Brain microvascular endothelial cell (primary cell): ENCODE measurements around the gene A4GALT.
"Not testable (repeated sequence)": the region's sequence is repeated elsewhere in the genome, so short reads cannot be mapped to it uniquely, and the experiment has no call there.

Source experiments
- DNase-seq: peaks from one replicate; pipeline ENCODE4 v3.0.0-alpha.2; 2020
- H3K27ac ChIP-seq: fragments of 250-450 bp; sonication (Bioruptor Pico); 2 replicates; pipeline ENCODE4 v1.5.1; 2020; ENCODE audit warnings: mild to moderate bottlenecking, moderate library complexity
- H3K27me3 ChIP-seq: fragments of 250-450 bp; sonication (Bioruptor Pico); replicated peaks from 2 replicates; pipeline ENCODE4 v1.5.1; 2020; ENCODE audit warnings: mild to moderate bottlenecking
- H3K36me3 ChIP-seq: fragments of 250-450 bp; sonication (Bioruptor Pico); replicated peaks from 2 replicates; pipeline ENCODE4 v1.5.1; 2020; ENCODE audit warnings: mild to moderate bottlenecking
- H3K4me3 ChIP-seq: 2 replicates; pipeline ENCODE4 v1.5.1; 2011; ENCODE audit warnings: low read depth, mild to moderate bottlenecking, control low read depth, low read length, moderate library complexity
- in situ Hi-C: cut with HindIII; loops from 2 replicates; pipeline ENCODE4 v1.10.0; 2017; ENCODE audit warnings: low sequenced_read_pairs, low pct_ligation_motif_present
- TF ChIP-seq, protein P1 (sequence below): IDR thresholded peaks from 2 replicates; pipeline ENCODE4 v1.5.1; 2011; ENCODE audit warnings: low read depth, mild to moderate bottlenecking, moderate library complexity, low read length, control low read depth, inconsistent platforms; ENCODE audit errors: missing control alignments

Gene A4GALT

DNA sequence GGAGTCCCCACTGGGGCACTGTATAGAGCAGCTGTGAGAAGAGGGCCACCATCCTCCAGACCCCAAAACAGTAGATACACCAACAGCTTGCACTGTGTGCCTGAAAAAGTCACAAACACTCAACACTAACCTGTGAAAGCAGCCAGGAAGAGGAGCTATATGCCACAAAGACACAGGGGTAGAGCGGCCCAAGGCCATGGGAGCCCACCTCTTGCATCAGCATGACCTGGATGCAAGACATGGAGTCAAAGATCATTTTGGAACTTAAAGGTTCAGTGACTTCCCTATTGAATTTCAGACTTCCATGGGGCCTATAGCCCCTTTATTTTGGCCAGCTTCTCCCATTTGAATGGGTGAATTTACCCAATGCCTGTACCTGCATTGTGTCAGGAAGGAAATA lies 41.8 kb downstream of the A4GALT start:
- Histone ChIP-seq H3K4me3 (no peak overlapping the region), H3K27ac (no peak overlapping the region), H3K36me3 (no peaks in the 10 kb centered on the region), H3K27me3 (no peaks in the 10 kb centered on the region)
- TF ChIP-seq, protein P1, sequence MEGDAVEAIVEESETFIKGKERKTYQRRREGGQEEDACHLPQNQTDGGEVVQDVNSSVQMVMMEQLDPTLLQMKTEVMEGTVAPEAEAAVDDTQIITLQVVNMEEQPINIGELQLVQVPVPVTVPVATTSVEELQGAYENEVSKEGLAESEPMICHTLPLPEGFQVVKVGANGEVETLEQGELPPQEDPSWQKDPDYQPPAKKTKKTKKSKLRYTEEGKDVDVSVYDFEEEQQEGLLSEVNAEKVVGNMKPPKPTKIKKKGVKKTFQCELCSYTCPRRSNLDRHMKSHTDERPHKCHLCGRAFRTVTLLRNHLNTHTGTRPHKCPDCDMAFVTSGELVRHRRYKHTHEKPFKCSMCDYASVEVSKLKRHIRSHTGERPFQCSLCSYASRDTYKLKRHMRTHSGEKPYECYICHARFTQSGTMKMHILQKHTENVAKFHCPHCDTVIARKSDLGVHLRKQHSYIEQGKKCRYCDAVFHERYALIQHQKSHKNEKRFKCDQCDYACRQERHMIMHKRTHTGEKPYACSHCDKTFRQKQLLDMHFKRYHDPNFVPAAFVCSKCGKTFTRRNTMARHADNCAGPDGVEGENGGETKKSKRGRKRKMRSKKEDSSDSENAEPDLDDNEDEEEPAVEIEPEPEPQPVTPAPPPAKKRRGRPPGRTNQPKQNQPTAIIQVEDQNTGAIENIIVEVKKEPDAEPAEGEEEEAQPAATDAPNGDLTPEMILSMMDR, result no peak
- DNase-seq, result no peak
- in situ Hi-C loops, result no loop called here

DNA sequence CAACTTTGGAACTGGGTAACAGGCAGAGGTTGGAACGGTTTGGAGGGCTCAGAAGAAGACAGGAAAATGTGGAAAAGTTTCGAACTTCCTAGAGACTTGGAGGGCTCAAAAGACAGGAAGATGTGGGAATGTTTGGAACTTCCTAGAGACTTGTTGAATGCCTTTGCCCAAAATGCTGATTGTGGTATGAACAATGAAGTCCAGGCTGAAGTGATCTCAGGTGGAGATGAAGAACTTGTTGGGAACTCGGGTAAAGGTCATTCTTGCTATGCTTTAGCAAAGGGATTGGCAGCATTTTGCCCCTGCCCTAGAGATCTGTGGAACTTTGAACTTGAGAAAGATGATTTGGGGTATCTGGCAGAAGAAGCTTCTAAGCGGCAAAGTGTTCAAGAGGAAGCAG lies 42.7 kb downstream of the A4GALT start:
- H3K36me3 ChIP-seq, in situ Hi-C loops, DNase-seq, H3K27ac ChIP-seq, H3K4me3 ChIP-seq, H3K27me3 ChIP-seq: not testable (repeated sequence)

DNA sequence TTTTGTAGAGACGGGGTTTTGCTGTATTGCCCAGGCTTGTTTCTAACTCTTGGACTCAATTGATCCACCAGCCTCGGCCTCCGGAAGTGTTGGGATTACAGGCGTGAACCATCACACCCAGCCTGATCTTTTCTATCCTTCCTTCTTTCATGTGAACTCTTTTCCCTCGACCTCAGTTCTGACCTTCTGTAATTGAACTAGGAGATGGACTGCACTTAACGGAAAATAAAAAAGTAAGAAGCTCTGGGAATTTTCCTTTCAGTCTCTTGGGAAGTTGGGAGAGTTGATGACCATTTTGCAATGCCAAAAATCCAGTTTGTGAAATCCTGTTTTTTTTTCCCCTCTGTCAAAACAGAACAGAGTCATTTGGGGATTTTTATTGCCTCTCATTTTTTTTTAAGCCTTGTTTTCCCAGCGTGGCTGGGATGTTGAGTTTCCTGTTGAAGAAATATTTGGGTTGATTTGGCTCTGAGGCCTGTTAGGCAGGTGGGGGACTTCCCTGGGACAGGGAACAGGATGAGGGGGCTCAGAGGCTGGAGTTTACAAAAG lies 44.5 kb downstream of the A4GALT start:
- TF ChIP-seq, protein P1, result no peak
- Histone ChIP-seq H3K4me3 (no peak overlapping the region), H3K27me3 (no peaks in the 10 kb centered on the region), H3K36me3 (no peaks in the 10 kb centered on the region), H3K27ac (no peak overlapping the region)
- in situ Hi-C loops, result no loop called here
- DNase-seq, result no peak

DNA sequence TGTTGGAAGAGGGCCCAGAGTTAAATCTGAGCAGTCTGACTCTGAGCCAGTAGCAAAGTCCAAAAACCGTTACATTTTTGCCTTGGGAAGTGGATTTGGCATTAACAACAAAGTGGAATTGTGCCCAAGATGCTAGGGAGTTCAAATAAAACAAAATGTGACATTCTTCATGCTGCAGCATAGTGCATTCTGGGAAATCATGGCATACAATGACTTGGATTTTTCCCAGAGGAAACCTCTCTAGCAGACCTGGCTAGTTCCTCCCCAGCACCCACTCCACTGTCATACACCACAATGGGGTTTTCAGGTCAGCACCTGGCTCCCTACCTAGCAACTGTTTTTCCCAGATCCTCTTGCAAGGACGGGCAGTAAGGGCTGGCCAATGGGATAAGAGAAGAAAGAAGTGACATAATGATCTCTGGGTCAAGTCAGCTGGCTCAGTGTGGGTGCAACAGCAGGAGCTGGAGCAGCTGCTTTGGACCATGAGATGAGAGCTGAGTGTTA lies 46.7 kb downstream of the A4GALT start:
- Histone ChIP-seq H3K27me3 (no peaks in the 10 kb centered on the region), H3K36me3 (no peaks in the 10 kb centered on the region), H3K4me3 (no peak overlapping the region), H3K27ac (no peak overlapping the region)
- DNase-seq, result no peak
- in situ Hi-C loops, result no loop called here
- TF ChIP-seq, protein P1, result no peak

DNA sequence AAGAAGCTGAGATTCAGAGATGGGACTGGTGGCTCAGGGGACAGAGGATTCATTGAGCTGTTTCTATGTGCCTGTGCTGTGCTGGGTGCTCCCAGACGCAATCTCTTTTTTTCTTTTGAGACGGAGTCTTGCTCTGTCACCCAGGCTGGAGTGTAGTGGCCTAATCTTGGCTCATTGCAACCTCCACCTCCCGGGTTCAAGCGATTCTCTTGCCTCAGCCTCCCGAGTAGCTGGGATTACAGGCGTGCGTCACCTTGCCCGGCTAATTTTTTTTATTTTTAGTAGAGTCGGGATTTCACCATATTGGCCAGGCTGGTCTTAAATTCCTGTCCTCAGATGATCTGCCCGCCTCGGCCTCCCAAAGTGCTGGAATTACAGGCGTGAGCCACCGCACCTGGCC lies 47.6 kb downstream of the A4GALT start:
- in situ Hi-C loops, H3K36me3 ChIP-seq, DNase-seq, H3K27ac ChIP-seq, H3K27me3 ChIP-seq, H3K4me3 ChIP-seq: not testable (repeated sequence)

DNA sequence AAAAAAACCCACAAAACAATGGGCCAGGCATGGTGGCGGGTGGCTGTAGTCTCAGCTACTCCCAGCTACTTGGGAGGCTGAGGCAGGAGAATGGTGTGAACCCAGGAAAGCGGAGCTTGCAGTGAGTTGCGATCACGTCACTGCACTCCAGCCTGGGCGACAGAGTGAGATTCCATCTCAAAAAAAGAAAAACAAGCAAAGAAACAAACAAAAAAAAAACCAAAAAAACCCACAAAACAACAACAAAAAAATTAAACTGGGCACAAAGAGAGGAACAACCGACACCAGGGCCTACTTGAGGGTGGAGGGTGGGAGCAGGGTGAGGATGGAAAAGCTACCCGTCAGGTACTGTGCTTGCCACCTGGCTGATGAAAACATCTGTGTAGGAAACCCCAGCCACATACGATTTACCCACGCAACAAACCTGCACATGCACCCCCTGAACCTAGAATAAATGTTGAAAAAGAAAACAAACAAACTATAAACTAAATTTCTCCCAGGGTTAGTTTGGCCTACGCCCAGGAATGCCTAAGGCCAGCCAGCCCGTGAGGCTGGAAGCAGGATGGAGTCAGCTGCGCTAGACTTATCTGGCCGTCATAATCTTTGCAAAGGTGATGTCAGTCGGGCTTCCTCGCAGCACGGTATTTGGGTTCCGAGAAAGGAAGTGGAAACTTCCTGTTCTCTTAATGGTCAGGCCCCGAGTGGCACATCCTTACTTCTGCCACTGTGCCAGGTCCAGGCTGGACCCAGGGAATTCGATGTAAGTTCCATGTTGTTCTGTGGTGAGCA lies 49.6 kb downstream of the A4GALT start:
- DNase-seq, result peak; percentile 15

More for the DNA sequence above, 49.6 kb downstream of the A4GALT start:
- in situ Hi-C loops, result no loop called here
- H3K36me3 ChIP-seq, result no peaks in the 10 kb centered on the region
- H3K27ac ChIP-seq, result no peak overlapping the region
- no peaks in the 10 kb centered on the region for H3K27me3 ChIP-seq
- TF ChIP-seq, protein P1, result no peak
- no peak overlapping the region for H3K4me3 ChIP-seq
